Spleen (tissue), 7 donors: Measurements from ENCODE around the gene OTOG.

Experiments
- CTCF ChIP-seq, 11 experiments: fragments of 200-600 bp in 7 of 11; fragments of 450-650 bp in 4 of 11; sonication (generic) in 4 of 11; IDR thresholded peaks in 8 of 11; conservative IDR thresholded peaks in 3 of 11; 1 replicate in 7 of 11; 2 replicates in 4 of 11; pipeline versions ENCODE4 v1.4.0 to v1.8.0; 2016 to 2021; ENCODE audit warnings: antibody characterized with exemption in 11 of 11, inconsistent platforms in 4 of 11, mild to moderate bottlenecking in 1 of 11
- POLR2A ChIP-seq, 3 donors: fragments of 450-650 bp; IDR thresholded peaks; one replicate each; pipeline ENCODE4 v1.5.1; 2017; ENCODE audit warnings: antibody characterized with exemption in 3 of 3, mild to moderate bottlenecking in 1 of 3
- POLR2AphosphoS5 ChIP-seq, 3 donors: sonication (generic); formaldehyde crosslinking; IDR thresholded peaks; one replicate each; pipeline ENCODE4 v1.5.1; 2017; ENCODE audit warnings: antibody characterized with exemption in 3 of 3
- donor health status: DM: no; HTN: no; CAD: no; lungs with moderate emphysema.
- donor health status: DM: no; HTN: no; CAD: no.
- donor health status: DM: no; HTN: no; CAD: no.

GRCh38 chr11:17588166-17588565, 41.1 kb downstream of the OTOG start:
- TF ChIP-seq POLR2AphosphoS5 (IDR thresholded peaks at IDR 0.05) (no peak), CTCF (IDR thresholded peaks at IDR 0.05 in 8 of 11, conservative IDR thresholded peaks at IDR 0.05 in 3 of 11) (no peak), POLR2A (IDR thresholded peaks at IDR 0.05) (no peak)
